Midbrain (tissue), 1 donor: ENCODE data around the gene COPRS.

Experiments
- DNase-seq: peaks from one replicate; lab custom pipeline; 2025; lab: John Stamatoyannopoulos, UW

The COPRS gene

GRCh38 chr17:31858642-31859486 is at the start of gene COPRS:
COPRS (minus strand) TSS chr17:31859244; CDS start chr17:31859199, 45 bp downstream.
- DNase-seq = peak; percentile 85

- DNase-seq = no peak
These were observed 49.3 kb upstream of the COPRS start for GRCh38 chr17:31908386-31908785.

- no peak for DNase-seq
These were observed 48.4 kb upstream of the COPRS start for GRCh38 chr17:31907342-31907962.

GRCh38 chr17:31903401-31903800 is 44.4 kb upstream of the COPRS start:
- no peak for DNase-seq

GRCh38 chr17:31902693-31903092 is 43.6 kb upstream of the COPRS start:
- no peak for DNase-seq

GRCh38 chr17:31900877-31901276 is 41.8 kb upstream of the COPRS start:
- no peak for DNase-seq

GRCh38 chr17:31888124-31888523 is 29.1 kb upstream of the COPRS start:
- DNase-seq = no peak

GRCh38 chr17:31882571-31882970 is 23.5 kb upstream of the COPRS start:
- DNase-seq = no peak

- no peak for DNase-seq
These were observed 21.3 kb upstream of the COPRS start for GRCh38 chr17:31880311-31880710.

- no peak for DNase-seq
These were observed 19.6 kb upstream of the COPRS start for GRCh38 chr17:31878703-31879073.

- no peak for DNase-seq
These were observed 19.1 kb upstream of the COPRS start for GRCh38 chr17:31877911-31878702.

- DNase-seq = no peak
These were observed 18.3 kb upstream of the COPRS start for GRCh38 chr17:31877341-31877740.

GRCh38 chr17:31875081-31875480 is 16.0 kb upstream of the COPRS start:
- no peak for DNase-seq

GRCh38 chr17:31869797-31870568 is 10.9 kb upstream of the COPRS start:
- DNase-seq = no peak

GRCh38 chr17:31869031-31869430 is 10.0 kb upstream of the COPRS start:
- DNase-seq = no peak

GRCh38 chr17:31859487-31860008 is 504 bp upstream of the COPRS start:
- no peak for DNase-seq

GRCh38 chr17:31857920-31858641 is 963 bp downstream of the COPRS start:
- DNase-seq = no peak

GRCh38 chr17:31856750-31857149 is 2.3 kb downstream of the COPRS start:
- DNase-seq = no peak

- no peak for DNase-seq
These were observed 4.4 kb downstream of the COPRS start for GRCh38 chr17:31854672-31855071.

GRCh38 chr17:31853911-31854470 is 5.1 kb downstream of the COPRS start:
- no peak for DNase-seq

GRCh38 chr17:31845291-31845690 is 13.8 kb downstream of the COPRS start:
- no peak for DNase-seq
